Islet of Langerhans (tissue), 1 donor: ENCODE data around the gene ZNF614.
A peak's percentile ranks its signal among the peaks of the same experiment; 100 is the strongest.
"Not testable (repeated sequence)": the region's sequence is repeated elsewhere in the genome, so short reads cannot be mapped to it uniquely, and the experiment has no call there.

Source experiments
- FAIRE-seq: peaks from one replicate; lab custom pipeline; 2011; peaks lifted over from hg19 to GRCh38; lab: Jason Lieb, UNC

ZNF614 gene

DNA sequence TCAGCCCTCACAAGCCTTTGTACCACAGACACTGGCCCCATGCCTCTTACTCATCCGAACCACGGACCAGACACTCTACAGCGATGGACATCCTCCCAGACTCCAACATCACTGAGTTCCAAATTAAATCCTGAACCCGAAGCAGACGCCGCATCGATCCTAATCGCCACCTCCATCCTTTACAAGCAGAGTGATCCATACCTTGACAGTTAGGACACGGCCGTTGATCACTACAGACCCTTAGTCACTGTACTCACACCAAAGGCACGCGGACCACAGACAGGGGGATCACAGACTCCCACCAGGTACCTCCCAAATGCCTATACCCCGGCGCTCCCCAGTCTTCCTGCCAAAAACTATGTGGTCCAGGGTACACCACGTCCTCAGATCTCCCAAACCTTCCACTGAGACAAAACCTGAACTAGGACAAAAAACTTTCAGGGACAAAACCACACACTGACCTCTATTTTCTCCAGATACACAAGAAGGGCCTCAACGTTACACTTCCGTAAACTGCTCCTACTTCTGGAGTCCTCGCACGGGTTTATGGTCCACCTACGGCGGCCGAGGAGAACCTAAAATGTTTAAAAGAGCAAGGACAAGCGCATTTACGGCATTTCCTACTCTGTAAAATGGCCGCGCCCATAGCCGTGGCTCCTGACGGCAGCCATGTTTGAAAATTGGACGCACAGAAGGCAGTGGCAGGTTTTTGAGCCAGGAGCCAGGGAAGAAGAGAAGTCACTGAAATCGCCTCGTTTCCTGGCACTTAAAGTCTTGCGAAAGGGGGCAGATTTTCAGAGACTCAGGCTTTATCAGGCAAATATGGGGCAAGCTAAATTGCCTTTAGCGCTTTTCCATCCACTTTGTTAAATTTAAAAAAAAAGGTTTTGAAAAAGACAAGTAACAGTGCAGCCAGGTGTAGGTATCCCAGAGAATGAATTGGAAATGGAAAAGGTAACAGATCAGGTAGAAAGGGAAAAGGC lies 41.6 kb downstream of the ZNF614 start, which contains the start of gene ZNF350:
Gene ZNF350 (minus strand): TSS at position 532 of the 983 bp plus-strand sequence. CDS start 12,480 bp downstream, outside the sequence.
- FAIRE-seq = peak; percentile 96

DNA sequence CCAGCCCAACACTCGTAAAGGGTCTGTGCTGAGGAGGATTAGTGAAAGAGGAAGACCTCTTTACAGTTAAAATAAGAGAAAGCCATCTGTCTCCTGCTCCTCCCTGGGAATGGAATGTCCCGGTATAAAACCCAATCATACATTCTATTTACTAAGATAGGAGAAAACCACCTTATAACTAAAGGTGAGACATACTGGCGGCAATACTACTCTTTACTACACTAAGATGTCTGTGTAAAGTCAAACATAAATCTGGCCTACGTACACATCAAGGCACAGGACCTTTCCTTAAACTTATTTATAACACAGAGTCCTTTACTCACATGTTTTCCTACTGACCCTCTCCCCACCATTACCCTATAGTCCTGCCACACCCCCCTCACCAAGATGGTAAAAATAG lies 44.8 kb downstream of the ZNF614 start:
- FAIRE-seq = no peak

DNA sequence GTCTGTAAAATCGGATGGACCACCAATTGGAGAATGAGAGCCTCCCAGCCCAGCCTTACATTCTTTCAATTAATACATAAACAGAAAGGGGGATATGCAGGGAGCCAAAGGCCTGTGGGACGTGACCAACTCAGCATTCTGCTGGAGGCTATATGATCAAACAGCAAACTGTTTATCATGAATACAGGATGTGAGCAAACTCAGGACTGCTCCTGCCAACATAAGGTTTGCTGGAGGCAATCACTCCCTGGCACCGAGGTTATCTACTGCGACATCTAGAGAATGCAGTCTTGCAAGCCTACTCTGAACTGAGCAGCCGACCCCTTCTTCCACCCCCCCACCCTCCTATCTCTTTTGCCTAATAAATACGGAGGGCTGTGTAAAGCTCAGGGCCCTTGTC lies 47.3 kb downstream of the ZNF614 start:
- FAIRE-seq = not testable (repeated sequence)

DNA sequence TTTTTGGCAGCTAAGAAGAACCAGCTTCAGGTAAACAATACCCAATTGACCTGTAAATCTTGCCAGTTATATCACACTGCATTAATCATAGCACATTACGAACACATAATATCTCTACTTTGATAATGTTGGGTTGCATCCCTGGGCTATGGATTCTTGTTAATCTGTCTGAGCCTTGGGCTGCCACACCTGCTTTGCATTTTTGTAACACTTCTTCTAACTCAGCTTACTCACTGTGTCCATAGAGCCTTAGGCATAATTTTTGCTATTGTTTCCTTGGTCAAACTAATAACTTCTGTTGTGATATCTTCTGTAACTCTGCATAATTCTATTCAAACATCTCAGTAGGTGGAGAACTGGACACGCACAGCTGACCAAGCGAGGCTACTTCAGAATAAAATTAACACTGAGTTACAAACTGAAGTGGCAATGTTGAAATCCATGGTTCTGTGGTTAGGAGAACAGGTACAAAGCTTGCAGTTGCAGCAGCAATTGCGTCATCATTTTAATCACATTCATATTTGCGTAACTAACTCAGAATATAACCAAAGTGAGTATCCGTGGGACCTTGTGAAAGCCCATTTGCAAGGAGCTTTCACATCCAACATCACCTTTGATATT lies 48.0 kb downstream of the ZNF614 start:
- FAIRE-seq = no peak

DNA sequence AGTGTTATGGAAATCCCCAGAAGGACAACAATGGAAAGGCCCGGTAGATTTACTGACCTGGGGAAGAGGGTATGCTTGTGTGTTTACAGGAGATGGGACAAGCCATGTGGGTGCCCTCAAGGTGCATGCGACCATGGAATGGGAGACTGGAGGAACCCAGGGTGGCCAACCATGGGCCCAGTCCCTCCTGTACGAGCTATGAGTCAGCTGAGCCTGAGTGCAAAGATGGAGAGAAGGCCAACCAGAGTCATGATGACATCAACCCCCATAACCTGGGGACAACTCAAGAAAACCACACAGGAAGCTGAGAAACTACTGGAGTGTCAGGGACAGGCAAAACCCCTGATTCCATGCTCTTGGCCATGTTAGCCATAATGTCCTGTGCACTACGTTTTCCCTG lies 49.3 kb downstream of the ZNF614 start:
- no peak for FAIRE-seq

DNA sequence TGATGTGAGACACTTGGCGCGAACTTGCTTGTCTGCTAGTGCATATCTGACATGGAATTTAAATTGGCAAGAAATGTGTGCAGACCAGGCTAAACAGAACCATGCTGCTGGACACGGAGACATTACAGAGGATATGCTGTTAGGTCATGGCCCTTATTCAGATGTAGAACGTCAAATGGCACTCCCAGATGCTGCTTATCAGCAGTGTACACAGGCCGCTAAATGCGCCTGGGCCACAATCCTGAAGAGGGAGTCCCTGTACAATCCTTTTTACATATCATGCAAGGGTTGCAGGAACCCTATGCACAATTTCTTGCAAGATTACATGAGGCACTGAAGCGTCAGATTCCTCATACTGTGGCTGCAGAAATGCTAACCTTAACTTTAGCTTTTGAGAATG lies 50.8 kb downstream of the ZNF614 start:
- no peak for FAIRE-seq

DNA sequence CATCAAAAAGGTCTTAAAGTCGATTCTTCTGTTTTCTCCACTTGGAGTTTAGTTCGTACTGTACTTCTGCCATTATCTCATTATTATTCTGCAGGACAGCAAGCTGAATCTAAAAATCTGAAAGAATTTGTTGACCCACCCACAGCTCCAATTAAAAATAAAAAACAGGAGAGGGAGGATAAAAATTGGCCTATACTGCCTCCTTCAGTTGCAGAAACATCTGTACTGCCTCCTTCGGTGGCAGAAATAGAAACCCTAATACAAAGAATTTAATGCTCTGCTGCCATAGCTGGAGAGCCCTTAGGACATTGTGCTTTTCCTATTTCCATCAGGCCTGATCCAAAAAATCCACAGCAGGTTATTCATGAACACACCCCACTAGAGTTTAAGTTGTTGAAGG lies 51.3 kb downstream of the ZNF614 start:
- no peak for FAIRE-seq

DNA sequence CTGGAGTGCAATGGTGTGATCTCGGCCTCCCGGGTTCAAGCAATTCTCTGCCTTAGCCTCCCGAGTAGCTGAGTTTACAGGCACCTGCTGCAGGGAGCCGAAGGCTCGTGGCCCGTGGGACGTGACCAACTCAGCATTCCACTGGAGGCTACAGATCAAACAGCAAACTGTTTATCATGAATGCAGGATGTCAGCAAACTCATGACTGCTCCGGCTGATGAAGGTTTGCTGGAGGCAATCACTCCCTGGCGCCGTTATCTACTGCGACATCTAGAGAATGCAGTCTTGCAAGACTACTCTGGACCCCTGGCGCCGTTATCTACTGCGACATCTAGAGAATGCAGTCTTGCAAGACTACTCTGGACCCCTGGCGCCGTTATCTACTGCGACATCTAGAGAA lies 52.4 kb downstream of the ZNF614 start:
- not testable (repeated sequence) for FAIRE-seq

DNA sequence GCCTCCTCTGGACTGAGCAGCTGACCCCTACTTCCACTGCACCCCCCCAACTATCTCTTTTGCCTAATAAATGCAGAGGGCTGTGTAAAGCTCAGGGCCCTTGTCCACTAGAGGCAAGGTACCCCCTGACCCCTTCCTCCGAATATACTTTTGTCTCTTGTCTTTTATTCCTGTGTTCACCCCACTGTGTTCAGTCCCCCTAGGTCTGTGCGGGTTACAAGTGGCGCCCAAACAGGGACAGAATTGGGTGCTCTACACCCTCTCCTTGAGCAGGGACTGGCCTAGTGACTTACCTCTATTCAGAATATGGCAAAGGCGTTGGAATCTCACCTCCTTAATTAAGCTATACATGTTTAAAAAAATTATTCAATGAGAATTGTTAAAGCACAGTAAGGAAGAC lies 56.6 kb downstream of the ZNF614 start:
- FAIRE-seq = no peak

DNA sequence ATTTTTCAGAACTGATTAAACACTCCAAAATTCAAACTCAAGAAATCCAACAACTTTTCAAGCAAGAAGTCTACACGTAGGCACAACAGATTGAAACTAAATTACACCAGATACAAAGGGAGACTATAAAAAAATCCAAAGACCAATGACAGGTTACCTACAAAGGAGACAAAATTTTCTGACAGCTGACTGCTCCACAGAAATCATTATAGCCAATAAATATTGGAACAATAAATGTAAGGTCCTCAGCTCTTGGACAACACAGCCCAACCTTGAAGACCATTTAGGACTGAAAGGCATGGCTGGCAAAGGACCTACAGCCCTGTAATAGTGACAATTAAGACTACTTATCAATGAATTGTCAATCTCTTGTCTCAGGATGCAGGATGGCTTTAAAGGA lies 57.5 kb downstream of the ZNF614 start:
- no peak for FAIRE-seq

DNA sequence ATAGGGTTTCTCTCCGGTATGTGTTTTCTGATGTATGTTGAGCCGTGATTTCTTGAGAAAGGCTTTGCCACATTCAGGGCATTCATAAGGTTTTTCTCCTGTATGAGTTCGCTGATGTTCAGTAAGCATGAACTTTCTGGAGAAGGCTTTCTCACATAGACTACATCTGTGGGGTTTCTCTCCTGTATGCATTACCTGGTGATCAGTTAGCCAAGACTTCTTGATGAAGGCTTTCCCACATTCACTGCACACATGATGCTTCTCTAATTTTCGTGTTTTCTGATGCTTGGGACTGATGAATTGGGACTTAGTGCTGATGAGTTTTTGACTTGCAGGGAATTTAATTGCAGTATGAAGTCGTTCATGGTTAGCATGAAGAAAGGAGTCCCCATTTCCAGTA lies 62.6 kb downstream of the ZNF614 start:
- no peak for FAIRE-seq
